Left renal pelvis (tissue), 4 donors: Measurements from ENCODE around the gene PIAS1. TPM values are rescaled to one million over a fixed set of nuclear protein-coding genes. Genes with fewer than 3 reads are reported as not detected.

Experiments
- DNase-seq, 4 donors: peaks; one replicate each; pipeline ENCODE4 v3.0.0-alpha.2; 2013; ENCODE audit warnings: low read depth in 4 of 4, low spot score in 3 of 4
- polyA plus RNA-seq, 4 donors: library from polyadenylated mRNA; unstranded; fragments of 120-200 nt; gene quantifications; one replicate each; pipeline ENCODE4 v1.2.1, GENCODE V29; 2013; ENCODE audit not compliant: insufficient read length in 4 of 4

Gene PIAS1
- polyA plus RNA-seq, 4 donors, result 39.4 to 52.0 (median 44.9) TPM

GRCh38 chr15:68173119-68173518 is 119.0 kb downstream of the PIAS1 start:
- DNase-seq, result no peak

- DNase-seq, result no peak
These were observed 121.4 kb downstream of the PIAS1 start for GRCh38 chr15:68175526-68175925.

DNA sequence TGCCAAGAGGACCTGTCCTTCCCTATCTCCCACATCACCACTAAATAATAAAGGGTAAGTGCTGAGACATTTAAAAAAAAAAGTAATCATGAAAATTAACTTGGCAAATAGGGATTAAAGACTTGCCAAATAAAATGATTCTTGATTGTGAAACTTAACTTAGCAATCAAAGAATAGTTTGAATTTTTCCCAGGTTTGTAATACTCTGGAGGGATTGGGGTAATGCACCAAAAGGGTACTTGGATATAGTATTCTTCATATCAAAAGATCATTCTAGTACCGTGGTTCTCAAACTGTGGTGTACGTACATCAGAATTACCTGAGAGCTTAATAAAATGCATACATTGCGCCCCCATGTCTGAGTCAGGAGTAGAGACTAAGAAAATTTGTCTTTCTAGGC is 122.5 kb downstream of the PIAS1 start:
- no peak for DNase-seq

DNA sequence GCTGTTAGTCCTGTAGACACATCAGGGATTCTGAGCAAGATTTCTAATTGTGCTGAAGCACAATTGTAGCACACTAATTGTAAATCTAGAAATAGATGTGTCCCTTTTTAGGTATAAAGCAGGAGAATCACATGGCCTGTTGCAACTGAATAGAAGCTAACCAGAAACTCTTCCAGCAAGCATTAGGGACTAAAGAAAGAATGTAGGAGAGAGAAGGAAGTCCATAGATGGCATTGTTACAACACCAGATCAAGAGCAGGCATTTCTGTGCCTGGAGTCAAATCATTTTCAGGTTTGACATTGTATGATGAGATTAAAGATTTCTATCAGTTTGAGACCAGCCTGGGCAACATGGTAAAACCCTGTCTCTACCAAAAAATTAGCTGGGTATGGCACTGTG is 123.6 kb downstream of the PIAS1 start:
- DNase-seq, result no peak

- DNase-seq, result no peak
These were observed 129.7 kb downstream of the PIAS1 start for GRCh38 chr15:68183616-68184315.

DNA sequence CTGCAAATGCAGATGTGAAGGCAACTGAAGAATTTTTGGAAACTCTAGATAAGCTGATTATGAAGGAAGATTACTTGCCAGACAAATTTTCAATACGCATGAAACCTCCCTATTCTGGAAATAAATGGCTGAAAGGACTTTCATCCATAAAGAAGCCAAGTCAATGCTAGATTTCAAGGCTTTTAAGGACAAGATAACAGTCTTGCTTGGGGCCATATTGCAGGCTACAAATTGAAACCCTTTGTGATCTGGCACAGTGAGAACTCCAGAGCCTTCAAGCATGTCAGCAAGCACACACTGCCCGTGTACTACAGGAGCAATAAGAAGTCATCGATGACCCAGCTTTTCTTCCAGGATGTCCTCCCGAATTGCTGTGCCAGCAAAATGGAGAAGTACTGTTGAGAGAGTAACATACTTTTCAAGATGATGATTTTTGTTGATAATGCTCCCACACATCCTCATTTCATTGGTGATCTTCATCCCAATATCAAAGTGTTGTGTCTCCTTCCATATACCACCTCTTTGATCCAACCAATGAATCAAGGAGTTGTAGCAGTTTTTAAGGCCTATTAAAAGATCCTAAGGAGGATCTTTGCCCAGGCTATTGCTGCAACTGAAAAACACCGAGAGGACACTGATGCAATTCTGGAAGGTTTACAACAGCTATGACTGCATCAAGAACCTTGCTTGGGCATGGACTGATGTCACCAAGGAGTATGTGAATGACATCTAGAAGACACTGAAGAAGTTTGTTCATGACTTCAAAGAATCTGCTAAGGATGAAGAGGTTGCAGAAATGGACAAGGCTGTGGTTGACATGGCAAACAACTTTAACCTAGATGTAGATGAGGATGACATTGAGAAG is 130.7 kb downstream of the PIAS1 start:
- no peak for DNase-seq

DNA sequence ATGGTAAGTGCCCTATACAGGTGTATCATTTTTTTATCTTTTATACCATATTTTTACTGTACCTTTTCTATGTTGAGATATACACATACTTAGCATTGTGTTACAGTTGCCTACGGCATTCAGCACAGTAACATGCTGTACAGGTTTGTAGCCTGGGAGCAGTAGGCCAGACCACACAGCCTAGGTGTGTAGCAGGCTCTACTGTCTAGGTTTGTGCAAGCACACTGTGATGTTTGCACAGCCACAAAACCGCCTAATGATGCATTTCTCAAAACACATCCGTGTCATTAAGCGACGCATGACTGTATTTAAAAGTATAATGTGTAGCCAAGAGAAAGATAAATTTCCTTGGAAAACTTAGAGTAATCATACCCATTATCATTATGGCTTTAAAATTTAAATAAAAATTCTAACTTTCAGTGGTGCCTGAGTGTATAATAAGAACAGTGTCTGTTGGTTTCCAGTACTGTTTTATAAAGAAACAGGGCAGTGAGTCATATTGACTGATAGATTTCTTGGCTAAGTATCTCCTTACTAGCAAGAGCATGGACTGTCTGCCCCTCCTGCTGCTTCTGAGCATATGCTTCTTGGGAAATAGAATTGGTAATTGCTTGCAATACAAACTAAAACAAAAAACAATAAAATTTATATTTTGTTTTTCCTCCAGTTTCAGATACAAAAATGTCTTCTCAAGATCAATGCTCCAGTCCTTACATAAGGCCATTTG is 132.7 kb downstream of the PIAS1 start:
- DNase-seq, result no peak

- no peak for DNase-seq
These were observed 133.4 kb downstream of the PIAS1 start for GRCh38 chr15:68187559-68187958.

DNA sequence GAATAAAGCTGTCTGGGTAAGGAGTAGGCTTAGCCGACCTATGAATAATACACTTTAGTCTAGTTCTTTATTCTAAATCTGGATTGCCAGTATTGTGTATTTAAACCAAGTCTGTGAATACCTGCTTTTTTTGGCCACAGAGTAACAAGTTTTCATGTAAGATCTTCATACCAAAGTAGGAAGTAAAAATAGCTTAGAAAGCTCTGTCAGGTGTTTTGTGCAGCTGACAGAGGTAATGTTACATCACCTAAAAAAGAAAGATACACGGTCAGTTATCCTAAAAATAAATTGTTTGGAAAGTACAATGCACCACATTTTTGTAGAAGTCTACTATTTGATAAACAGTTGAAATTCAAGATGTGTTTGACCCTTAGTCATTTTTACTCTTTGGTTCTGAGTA is 134.5 kb downstream of the PIAS1 start:
- no peak for DNase-seq

DNA sequence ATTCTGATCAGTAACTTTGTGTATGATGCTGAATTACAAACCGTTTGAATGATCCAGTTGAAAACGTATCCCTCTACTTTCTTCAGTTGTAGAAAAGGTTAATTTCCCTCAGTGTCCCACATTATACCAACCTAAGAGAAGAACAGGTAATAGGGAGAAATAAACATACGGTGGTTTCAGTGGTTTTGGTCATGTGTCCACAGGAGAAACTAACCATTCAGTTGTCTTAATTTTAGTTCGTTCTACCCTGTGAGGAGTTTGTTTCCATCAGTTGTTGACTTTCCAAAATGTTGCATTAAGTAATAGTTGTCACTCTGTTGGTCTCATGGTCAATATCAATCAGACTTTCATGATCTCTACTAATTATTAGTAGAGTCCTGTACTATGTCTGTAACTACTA is 135.9 kb downstream of the PIAS1 start:
- DNase-seq, result no peak

- no peak for DNase-seq
These were observed 137.4 kb downstream of the PIAS1 start for GRCh38 chr15:68191555-68191954.

- no peak for DNase-seq
These were observed 138.0 kb downstream of the PIAS1 start for GRCh38 chr15:68192117-68192516.

GRCh38 chr15:68192804-68193486 is 138.8 kb downstream of the PIAS1 start:
- DNase-seq, result no peak

GRCh38 chr15:68195336-68196112 is 141.4 kb downstream of the PIAS1 start:
- DNase-seq, result no peak

GRCh38 chr15:68196445-68197169 is 142.5 kb downstream of the PIAS1 start:
- no peak for DNase-seq

GRCh38 chr15:68197170-68197492 is 143.0 kb downstream of the PIAS1 start:
- no peak for DNase-seq

DNA sequence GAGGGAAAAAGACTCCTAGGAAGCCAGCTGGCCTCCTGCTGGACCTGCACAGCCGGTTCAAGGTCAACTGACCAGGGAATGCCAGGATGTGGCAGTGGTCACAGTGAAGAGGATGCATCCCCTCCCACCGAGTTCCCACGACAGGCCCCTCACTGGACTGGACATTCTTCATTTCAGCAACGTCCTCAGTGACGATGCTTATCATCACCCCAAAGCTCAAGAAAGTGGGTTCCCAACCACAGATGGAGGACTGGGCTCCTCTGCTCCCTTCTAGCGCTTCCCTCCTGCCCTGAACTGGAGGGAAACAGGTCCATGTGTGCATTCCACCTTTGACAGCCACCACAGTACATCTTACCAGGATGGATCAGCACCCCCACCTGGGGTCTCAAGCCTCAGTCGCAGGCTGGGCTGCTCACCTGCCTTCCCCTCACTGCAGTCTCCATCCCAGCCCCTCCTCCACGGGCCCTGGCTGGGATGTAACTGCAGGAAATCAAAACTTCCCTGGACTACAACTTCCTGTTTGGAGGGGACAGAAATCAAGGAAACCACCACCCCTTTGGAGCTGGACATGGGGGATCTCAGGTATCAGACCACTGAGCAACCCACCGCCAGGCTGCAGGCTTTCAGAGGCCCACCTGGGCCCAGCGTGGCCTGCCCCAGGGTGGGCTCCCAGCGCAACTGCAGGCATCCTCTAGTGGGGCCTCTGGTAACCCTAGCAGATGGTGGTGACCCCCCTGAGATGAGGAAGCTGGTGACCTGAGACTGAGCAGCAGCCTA is 143.7 kb downstream of the PIAS1 start:
- no peak for DNase-seq

GRCh38 chr15:68199340-68199739 is 145.2 kb downstream of the PIAS1 start:
- DNase-seq, result no peak
